ENCODE measurements around the gene CRHR2. TPM values are rescaled to one million over a fixed set of nuclear protein-coding genes. Genes with fewer than 3 reads are reported as not detected.

The CRHR2 gene
- total and polyA plus RNA-seq, 2 of the 13 experiments (the other 11 are each of a cell fraction or from before 2014, with no cell fraction given) = not detected

GRCh38 chr7:30706316-30706715, 24.1 kb upstream of the CRHR2 start:
- POLR2A ChIA-PET = no interaction called here
- Histone ChIP-seq H3K27me3 (ENCODE audit: control insufficient read depth in 1 of 2, insufficient read depth in 2 of 2, low read length in 2 of 2) (peaks cover 4 to 8% of the 10 kb centered on the region in 2 experiments; a peak in 4 of 5 replicates), H3K4me1 (ENCODE audit: insufficient read depth, low read length) (0 out of 2 replicates have a peak, but pooled peaks cover 7% of the 10 kb centered on the region), H3K9me3 (ENCODE audit: low read length) (no peaks in the 10 kb centered on the region), H3K4me2 (ENCODE audit: low read depth, low read length) (no peak overlapping the region), H2AFZ (ENCODE audit: low read length) (no peak overlapping the region), H3K36me3 (replicated peaks in 1 of 2; ENCODE audit: control insufficient read depth in 1 of 2, insufficient read depth in 2 of 2, low read length in 2 of 2) (no peaks in the 10 kb centered on the region), H3K27ac (ENCODE audit: extremely low read length, insufficient read depth, low read length) (no peak overlapping the region), H3K4me3 (replicated peaks in 1 of 3; ENCODE audit: insufficient read depth in 1 of 3, low read depth in 2 of 3, low read length in 3 of 3) (no peak overlapping the region), H3K9ac (ENCODE audit: insufficient read depth, low read depth, low read length) (no peak overlapping the region), H4K20me1 (ENCODE audit: insufficient read depth, low read length) (no peaks in the 10 kb centered on the region), H3K79me2 (ENCODE audit: insufficient read depth, low read length) (no peaks in the 10 kb centered on the region)
- no TSS peak for BruUV-seq (replicated peaks)
- CTCF ChIA-PET (ENCODE audit: low intra/inter-chr PET ratio, low total read pairs) = no interaction called here
- in situ Hi-C loops (cut with HindIII; ENCODE audit: extremely low pct_ligation_motif_present, low pct_unique_long_range_greater_than_20kb) = no loop called here
- FAIRE-seq (no peak), DNase-seq (ENCODE audit: low spot score) (no peak), ATAC-seq (no peak)
- 25% methylated on average over 5 of the region's 6 CpGs for WGBS (ENCODE audit: low lambda C conversion rate)
- intact Hi-C loops (cut with micrococcal nuclease; ENCODE audit: unreplicated experiment) = no loop called here
- TF ChIP-seq RXRB (CRISPR knock-in tag; IDR thresholded peaks at IDR 0.05; ENCODE audit: borderline replicate concordance) (no peak), FOXA3 (CRISPR knock-in tag; IDR thresholded peaks at IDR 0.05) (no peak), RNF2 (conservative IDR thresholded peaks at IDR 0.05; ENCODE audit: low read depth) (no peak), ZNF407 (CRISPR knock-in tag; IDR thresholded peaks at IDR 0.05; ENCODE audit: not compliant biosample characterization) (no peak), SRSF1 (optimal IDR thresholded peaks at IDR 0.05; ENCODE audit: low read depth, low read length) (no peak), IKZF5 (CRISPR knock-in tag; IDR thresholded peaks at IDR 0.05) (no peak), ZSCAN5A (CRISPR knock-in tag; IDR thresholded peaks at IDR 0.05; ENCODE audit: borderline replicate concordance) (no peak), ZNF597 (CRISPR knock-in tag; IDR thresholded peaks at IDR 0.05) (no peak), HNRNPK (IDR thresholded peaks at IDR 0.05; ENCODE audit: low read depth, low read length, poor library complexity, severe bottlenecking) (no peak), SOX5 (CRISPR knock-in tag; IDR thresholded peaks at IDR 0.05; ENCODE audit: borderline replicate concordance) (no peak)
